H1 (cell line): ENCODE measurements around the gene TTC23. TPM values are rescaled to one million over a fixed set of nuclear protein-coding genes. Genes with fewer than 3 reads are reported as not detected.
A peak's percentile ranks its signal among the peaks of the same experiment; 100 is the strongest.

ENCODE experiments used
- CTCF ChIA-PET: fragments of 300-600 bp; sonication (Branson Sonifier 250); formaldehyde crosslinking; loops from one replicate; lab custom pipeline; 2021; ENCODE audit not compliant: partially characterized antibody; lab: Charles Lee
- POLR2A ChIA-PET: fragments of 300-600 bp; sonication (Branson Sonifier 250); formaldehyde crosslinking; loops from one replicate; lab custom pipeline; 2021; ENCODE audit warnings: inconsistent platforms; ENCODE audit not compliant: partially characterized antibody; lab: Charles Lee
- DNase-seq, 2 experiments: peaks; one replicate each; pipeline versions ENCODE4 v3.0.0 to v3.0.0-alpha.2; 2010 to 2022; ENCODE audit warnings: low spot score in 2 of 2, low read depth in 1 of 2, mixed read lengths in 1 of 2
- FAIRE-seq: peaks from 2 replicates; lab custom pipeline; 2011; peaks lifted over from hg19 to GRCh38; lab: Jason Lieb, UNC
- H2AFZ ChIP-seq: 2 replicates; pipeline ENCODE4 v1.8.1; 2012; ENCODE audit warnings: low read length, inconsistent platforms
- H2AK5ac ChIP-seq: 2 replicates; pipeline ENCODE4 v1.6.1; 2013; ENCODE audit warnings: low read depth, low read length
- H2BK120ac ChIP-seq: replicated peaks from 2 replicates; pipeline ENCODE3; 2013; ENCODE audit warnings: low read depth, low read length, inconsistent platforms
- H2BK12ac ChIP-seq: 2 replicates; pipeline ENCODE4 v1.6.1; 2013; ENCODE audit warnings: low read depth, low read length
- H2BK15ac ChIP-seq: 2 replicates; pipeline ENCODE4 v1.6.1; 2013; ENCODE audit warnings: low read length
- H2BK20ac ChIP-seq: 2 replicates; pipeline ENCODE4 v1.6.1; 2013; ENCODE audit warnings: low read length
- H2BK5ac ChIP-seq: 2 replicates; pipeline ENCODE4 v1.6.1; 2013; ENCODE audit warnings: low read depth, low read length
- H3K14ac ChIP-seq: 2 replicates; pipeline ENCODE4 v1.6.1; 2013; ENCODE audit warnings: inconsistent platforms; ENCODE audit not compliant: insufficient read length
- H3K18ac ChIP-seq: 2 replicates; pipeline ENCODE4 v1.6.1; 2013; ENCODE audit warnings: low read length; ENCODE audit errors: extremely low read depth
- H3K23ac ChIP-seq: 2 replicates; pipeline ENCODE4 v1.6.1; 2013; ENCODE audit warnings: inconsistent platforms; ENCODE audit not compliant: insufficient read length
- H3K23me2 ChIP-seq: 2 replicates; pipeline ENCODE4 v1.6.1; 2013; ENCODE audit warnings: low read depth, low read length
- H3K27ac ChIP-seq: 2 replicates; pipeline ENCODE4 v1.6.1; 2011; ENCODE audit warnings: low read depth, low read length, inconsistent platforms
- H3K27me3 ChIP-seq, 4 experiments: replicated peaks in 1 of 4; 1 replicate in 1 of 4; 2 replicates in 3 of 4; pipeline versions ENCODE4 v1.6.1 to v1.8.1; 2011 to 2013; ENCODE audit warnings: low read length in 3 of 4, mild to moderate bottlenecking in 3 of 4, inconsistent platforms in 2 of 4, mixed read lengths in 2 of 4, moderate library complexity in 1 of 4; ENCODE audit not compliant: control insufficient read depth in 3 of 4, insufficient read depth in 3 of 4; ENCODE audit errors: extremely low read depth in 1 of 4
- H3K36me3 ChIP-seq, 4 experiments: 2 replicates each; pipeline versions ENCODE4 v1.6.1 to v1.8.1; 2011 to 2013; ENCODE audit warnings: mild to moderate bottlenecking in 4 of 4, low read length in 3 of 4, moderate library complexity in 2 of 4, control low read depth in 1 of 4, inconsistent platforms in 1 of 4; ENCODE audit not compliant: insufficient read depth in 4 of 4, control insufficient read depth in 2 of 4
- H3K4ac ChIP-seq: replicated peaks from 2 replicates; pipeline ENCODE3; 2013; ENCODE audit warnings: low read length, low read depth, mixed read lengths, inconsistent platforms; ENCODE audit not compliant: insufficient read length
- H3K4me1 ChIP-seq, 4 experiments: replicated peaks in 1 of 4; 1 replicate in 1 of 4; 2 replicates in 3 of 4; pipeline versions ENCODE4 v1.6.1 to v1.8.1; 2011 to 2013; ENCODE audit warnings: low read length in 3 of 4, inconsistent platforms in 2 of 4, mixed read lengths in 1 of 4; ENCODE audit not compliant: insufficient read depth in 4 of 4, control insufficient read depth in 3 of 4
- H3K4me2 ChIP-seq, 2 experiments: 2 replicates each; pipeline versions ENCODE4 v1.6.1 to v1.8.1; 2011 to 2013; ENCODE audit warnings: low read depth in 2 of 2, low read length in 2 of 2, control low read depth in 1 of 2, inconsistent platforms in 1 of 2, mild to moderate bottlenecking in 1 of 2; ENCODE audit not compliant: insufficient read depth in 1 of 2
- H3K4me3 ChIP-seq, 4 experiments: fragments of 200-600, 300-600 bp in 1 of 4; sonication (generic), shearing (Covaris generic), sonication (Bioruptor Twin) in 1 of 4; 2 replicates each; pipeline versions ENCODE4 v1.5.1 to v1.8.1; 2011 to 2016; ENCODE audit warnings: low read length in 4 of 4, low read depth in 3 of 4, control low read depth in 2 of 4, inconsistent platforms in 2 of 4, mild to moderate bottlenecking in 2 of 4, mixed read lengths in 1 of 4, moderate library complexity in 1 of 4; ENCODE audit not compliant: insufficient read depth in 2 of 4; ENCODE audit errors: extremely low read depth in 1 of 4
- H3K56ac ChIP-seq: replicated peaks from 2 replicates; pipeline ENCODE3; 2013; ENCODE audit warnings: low read depth, mild to moderate bottlenecking, mixed read lengths, low read length, inconsistent platforms; ENCODE audit not compliant: insufficient read length
- H3K79me1 ChIP-seq: 2 replicates; pipeline ENCODE4 v1.6.1; 2013; ENCODE audit warnings: low read depth, low read length, control low read depth
- H3K79me2 ChIP-seq, 2 experiments: 2 replicates each; pipeline versions ENCODE4 v1.6.1 to v1.8.1; 2012 to 2013; ENCODE audit warnings: low read length in 2 of 2, mild to moderate bottlenecking in 2 of 2, inconsistent platforms in 1 of 2; ENCODE audit not compliant: insufficient read depth in 2 of 2, control insufficient read depth in 1 of 2
- H3K9ac ChIP-seq, 4 experiments: replicated peaks in 1 of 4; 1 replicate in 1 of 4; 2 replicates in 3 of 4; pipeline versions ENCODE4 v1.6.1 to v1.8.1; 2011 to 2013; ENCODE audit warnings: low read depth in 3 of 4, low read length in 3 of 4, control low read depth in 2 of 4, mild to moderate bottlenecking in 2 of 4, moderate library complexity in 2 of 4, inconsistent platforms in 1 of 4; ENCODE audit errors: extremely low read depth in 1 of 4
- H3K9me3 ChIP-seq, 2 experiments: 2 replicates each; pipeline versions ENCODE4 v1.6.1 to v1.8.1; 2012 to 2013; ENCODE audit warnings: mild to moderate bottlenecking in 2 of 2, moderate library complexity in 2 of 2, control low read depth in 1 of 2, inconsistent platforms in 1 of 2, low read depth in 1 of 2, low read length in 1 of 2, mixed read lengths in 1 of 2; ENCODE audit not compliant: insufficient read depth in 2 of 2
- H4K20me1 ChIP-seq, 2 experiments: replicated peaks in 1 of 2; 2 replicates each; pipeline versions ENCODE3 to v1.8.1; 2011 to 2013; ENCODE audit warnings: inconsistent platforms in 2 of 2, low read length in 2 of 2, mild to moderate bottlenecking in 1 of 2; ENCODE audit not compliant: insufficient read depth in 2 of 2, control insufficient read depth in 1 of 2
- H4K5ac ChIP-seq: 2 replicates; pipeline ENCODE4 v1.6.1; 2013; ENCODE audit warnings: low read length, low read depth, mixed read lengths, inconsistent platforms; ENCODE audit not compliant: insufficient read length
- H4K8ac ChIP-seq: 2 replicates; pipeline ENCODE4 v1.8.0; 2013; ENCODE audit warnings: mild to moderate bottlenecking, moderate library complexity, low read length, inconsistent platforms; ENCODE audit not compliant: insufficient read depth; ENCODE audit errors: extremely low read depth
- H4K91ac ChIP-seq: replicated peaks from 2 replicates; pipeline ENCODE3; 2013; ENCODE audit warnings: low read length, mixed read lengths, inconsistent platforms; ENCODE audit not compliant: insufficient read length
- CEBPB ChIP-seq: IDR thresholded peaks from 2 replicates; pipeline ENCODE4 v1.6.1; 2012; ENCODE audit warnings: low read depth, low read length
- TBP ChIP-seq: IDR thresholded peaks from 2 replicates; pipeline ENCODE4 v1.6.1; 2011; ENCODE audit warnings: low read depth, low read length, improper control_type of control experiment
- WGBS, 2 experiments: shearing (Covaris generic) in 1 of 2; methylation state at CpG; one replicate each; pipeline versions ENCODE4 v1.1.6 to v1.1.7; 2013 to 2015; ENCODE audit warnings: low lambda C conversion rate in 2 of 2, mixed read lengths in 2 of 2, inconsistent platforms in 1 of 2, low coverage in 1 of 2, missing lambda C conversion rate in 1 of 2; ENCODE audit not compliant: insufficient replicate concordance in 2 of 2, insufficient coverage in 1 of 2, insufficient read length in 1 of 2; ENCODE audit errors: extremely low coverage in 1 of 2, missing lambda C conversion rate in 1 of 2; 5-methylcytosine and 5-hydroxymethylcytosine counted together
- polyA plus RNA-seq, 7 experiments: library from polyadenylated mRNA; depleted of rRNA in 3 of 7; stranded (reverse) in 5 of 7; unstranded in 2 of 7; fragments of >200 nt in 5 of 7; fragments of 200-250 nt in 2 of 7; gene quantifications; 1 replicate in 5 of 7; 2 replicates in 1 of 7; 4 replicates in 1 of 7; pipeline versions ENCODE4 v1.2.1 to v1.2.3, GENCODE V29; 2011 to 2013; ENCODE audit warnings: missing spikeins in 2 of 7, mixed read lengths in 2 of 7
- total RNA-seq: library from RNA; stranded (reverse); fragmentation: NEBNext Ultra II Directional; extraction: Animal tissue kit (Norgen Biotek cat#: 25700); gene quantifications from 2 replicates; pipeline ENCODE4 v1.2.1, GENCODE V29; 2021
- TF ChIP-seq, protein P1 (sequence below): IDR thresholded peaks from 2 replicates; pipeline ENCODE4 v1.6.1; 2012; ENCODE audit warnings: inconsistent platforms

TTC23 gene
- total and polyA plus RNA-seq, 2 of the 8 experiments (the other 6 are each of a cell fraction or from before 2014, with no cell fraction given): 4.8 to 23.0 TPM

DNA sequence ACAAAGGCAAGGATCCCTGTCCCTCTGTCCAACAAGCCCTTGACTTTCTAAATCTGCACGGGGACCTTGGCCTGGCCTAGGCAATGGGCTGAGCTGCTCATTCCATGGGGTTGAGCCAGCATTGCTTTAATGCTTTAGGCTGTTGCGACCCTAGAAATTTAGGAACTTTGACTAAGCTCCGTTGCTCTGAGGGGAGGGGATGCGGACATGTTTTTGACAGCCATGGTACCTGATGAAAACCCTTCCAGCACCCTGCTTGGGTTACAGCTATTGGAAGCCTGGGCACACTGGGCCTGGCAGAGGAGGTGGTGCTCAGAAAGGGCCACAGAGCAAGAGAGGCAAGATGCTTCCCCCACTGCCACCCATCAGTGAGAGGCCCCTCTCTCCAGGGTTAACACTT, 107.4 kb downstream of the TTC23 start:
- WGBS, 2 experiments: 86% methylated on average over 4 of the region's 4 CpGs; no CpG with 5 or more reads in 1 of the 2 experiments
- Histone ChIP-seq H3K23ac (no peak overlapping the region), H3K9ac (no peak overlapping the region), H3K14ac (no peak overlapping the region), H2AFZ (no peak overlapping the region), H2BK5ac (no peak overlapping the region), H3K23me2 (no peaks in the 10 kb centered on the region), H3K36me3 (no peaks in the 10 kb centered on the region), H4K5ac (no peak overlapping the region), H3K79me2 (no peaks in the 10 kb centered on the region), H3K4me2 (no peak overlapping the region), H3K4me1 (peaks cover 5 to 29% (median 18%) of the 10 kb centered on the region in 4 experiments), H2BK120ac (peak overlapping the region; percentile 5), H3K56ac (no peak overlapping the region), H4K8ac (no peak overlapping the region), H3K79me1 (no peaks in the 10 kb centered on the region), H3K9me3 (no peaks in the 10 kb centered on the region), H4K91ac (no peak overlapping the region), H2AK5ac (no peak overlapping the region), H4K20me1 (no peaks in the 10 kb centered on the region), H2BK15ac (no peak overlapping the region), H3K18ac (no peak overlapping the region; the same call in 1 of the 2 replicates), H3K27me3 (no peaks in the 10 kb centered on the region), H3K27ac (no peak overlapping the region), H2BK12ac (no peak overlapping the region), H3K4me3 (no peak overlapping the region), H3K4ac (no peak overlapping the region), H2BK20ac (peak overlapping the region; percentile 19; the same call in 1 of the 2 replicates)
- DNase-seq (no peak), FAIRE-seq (no peak)
- CTCF ChIA-PET: interaction anchor here (1.3 to 2.5 kb wide), 3 partner anchors 13 to 64 kb away, joined by 3 to 11 read pairs (median 3); no protein-coding TSS in a partner anchor
- POLR2A ChIA-PET: no interaction called here
- no peak for TF ChIP-seq TBP
- TF ChIP-seq CEBPB: no peak
- TF ChIP-seq, protein P1, sequence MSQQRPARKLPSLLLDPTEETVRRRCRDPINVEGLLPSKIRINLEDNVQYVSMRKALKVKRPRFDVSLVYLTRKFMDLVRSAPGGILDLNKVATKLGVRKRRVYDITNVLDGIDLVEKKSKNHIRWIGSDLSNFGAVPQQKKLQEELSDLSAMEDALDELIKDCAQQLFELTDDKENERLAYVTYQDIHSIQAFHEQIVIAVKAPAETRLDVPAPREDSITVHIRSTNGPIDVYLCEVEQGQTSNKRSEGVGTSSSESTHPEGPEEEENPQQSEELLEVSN: no peak
